Measurements from ENCODE around the gene SCAF11.
A peak's percentile ranks its signal among the peaks of the same experiment; 100 is the strongest.
"Not testable (repeated sequence)": the region's sequence is repeated elsewhere in the genome, so short reads cannot be mapped to it uniquely, and the experiment has no call there.

The SCAF11 gene

DNA sequence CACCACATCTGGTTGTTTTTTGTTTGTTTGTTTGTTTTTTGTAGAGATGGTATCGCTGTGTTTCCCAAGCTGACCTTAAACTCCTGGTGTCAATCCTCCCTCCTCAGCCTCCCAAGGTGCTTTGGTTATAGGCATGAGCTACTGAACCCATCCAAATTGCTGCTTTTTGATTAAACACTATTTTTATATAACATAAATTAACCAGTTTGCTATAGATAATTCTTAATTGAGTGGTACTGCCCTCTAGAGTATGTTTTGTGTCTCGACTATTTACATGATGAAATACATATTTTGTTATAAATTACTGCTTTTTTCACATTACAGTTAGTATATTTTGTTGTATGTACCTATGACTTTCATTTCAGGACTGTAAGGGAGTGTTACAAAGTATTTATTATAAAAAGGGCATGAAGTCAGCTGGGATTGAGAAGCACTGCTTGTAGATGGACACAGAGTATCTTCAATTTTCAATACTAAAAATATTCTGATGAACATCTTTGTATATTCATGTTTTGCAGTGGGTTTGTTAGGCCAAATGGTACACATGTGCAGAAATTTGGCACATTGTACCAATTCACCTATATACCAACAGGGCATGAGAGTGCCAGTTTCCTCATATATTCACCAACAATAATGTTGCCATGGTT lies 14.9 kb upstream of the SCAF11 start:
- peak; percentile 23 for DNase-seq (ENCODE audit: low read depth)

GRCh38 chr12:46004715-46005114 lies 14.3 kb upstream of the SCAF11 start:
- TF ChIP-seq, protein P1, sequence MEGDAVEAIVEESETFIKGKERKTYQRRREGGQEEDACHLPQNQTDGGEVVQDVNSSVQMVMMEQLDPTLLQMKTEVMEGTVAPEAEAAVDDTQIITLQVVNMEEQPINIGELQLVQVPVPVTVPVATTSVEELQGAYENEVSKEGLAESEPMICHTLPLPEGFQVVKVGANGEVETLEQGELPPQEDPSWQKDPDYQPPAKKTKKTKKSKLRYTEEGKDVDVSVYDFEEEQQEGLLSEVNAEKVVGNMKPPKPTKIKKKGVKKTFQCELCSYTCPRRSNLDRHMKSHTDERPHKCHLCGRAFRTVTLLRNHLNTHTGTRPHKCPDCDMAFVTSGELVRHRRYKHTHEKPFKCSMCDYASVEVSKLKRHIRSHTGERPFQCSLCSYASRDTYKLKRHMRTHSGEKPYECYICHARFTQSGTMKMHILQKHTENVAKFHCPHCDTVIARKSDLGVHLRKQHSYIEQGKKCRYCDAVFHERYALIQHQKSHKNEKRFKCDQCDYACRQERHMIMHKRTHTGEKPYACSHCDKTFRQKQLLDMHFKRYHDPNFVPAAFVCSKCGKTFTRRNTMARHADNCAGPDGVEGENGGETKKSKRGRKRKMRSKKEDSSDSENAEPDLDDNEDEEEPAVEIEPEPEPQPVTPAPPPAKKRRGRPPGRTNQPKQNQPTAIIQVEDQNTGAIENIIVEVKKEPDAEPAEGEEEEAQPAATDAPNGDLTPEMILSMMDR (conservative IDR thresholded peaks at IDR 0.05; ENCODE audit: low read length) = no peak
- no peak overlapping the region for H3K4me3 ChIP-seq (ENCODE audit: low read length)
- no peak for DNase-seq (ENCODE audit: low read depth)

More for the DNA sequence above, 14.9 kb upstream of the SCAF11 start:
- no peak overlapping the region for H3K4me3 ChIP-seq (ENCODE audit: low read length)
- TF ChIP-seq, protein P1 (conservative IDR thresholded peaks at IDR 0.05; ENCODE audit: low read length) = peak; percentile 56

GRCh38 chr12:46000076-46000475 lies 9.7 kb upstream of the SCAF11 start:
- not testable (repeated sequence) for H3K4me3 ChIP-seq (ENCODE audit: low read length); DNase-seq (ENCODE audit: low read depth)

DNA sequence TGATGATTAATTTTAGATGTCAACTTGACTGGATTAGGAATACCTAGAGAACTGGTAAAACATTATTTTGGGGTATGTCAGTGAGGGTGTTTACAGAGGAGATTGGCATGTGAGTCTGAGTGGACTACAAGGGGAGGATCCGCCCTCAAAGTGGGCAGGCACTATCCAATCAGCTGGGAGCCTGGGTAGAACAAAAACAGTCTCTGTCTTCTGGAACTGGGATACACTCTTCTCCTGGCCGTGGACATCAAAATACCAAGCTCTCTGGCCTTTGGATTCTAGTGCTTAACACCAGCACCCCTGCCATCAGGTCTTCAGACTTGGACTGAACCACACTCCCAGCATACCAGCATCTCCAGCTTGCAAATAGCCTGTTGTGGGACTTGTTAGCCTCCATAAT lies 4.4 kb upstream of the SCAF11 start:
- TF ChIP-seq, protein P1 (conservative IDR thresholded peaks at IDR 0.05; ENCODE audit: low read length) = no peak
- DNase-seq (ENCODE audit: low read depth) = no peak
- H3K4me3 ChIP-seq (ENCODE audit: low read length) = no peak overlapping the region

- TF ChIP-seq, protein P1 (conservative IDR thresholded peaks at IDR 0.05; ENCODE audit: low read length) = no peak
- DNase-seq (ENCODE audit: low read depth) = peak; percentile 61
- H3K4me3 ChIP-seq (ENCODE audit: low read length) = peak overlapping the region; percentile 71
These were observed 1.2 kb upstream of the SCAF11 start for GRCh38 chr12:45991284-45992249.

DNA sequence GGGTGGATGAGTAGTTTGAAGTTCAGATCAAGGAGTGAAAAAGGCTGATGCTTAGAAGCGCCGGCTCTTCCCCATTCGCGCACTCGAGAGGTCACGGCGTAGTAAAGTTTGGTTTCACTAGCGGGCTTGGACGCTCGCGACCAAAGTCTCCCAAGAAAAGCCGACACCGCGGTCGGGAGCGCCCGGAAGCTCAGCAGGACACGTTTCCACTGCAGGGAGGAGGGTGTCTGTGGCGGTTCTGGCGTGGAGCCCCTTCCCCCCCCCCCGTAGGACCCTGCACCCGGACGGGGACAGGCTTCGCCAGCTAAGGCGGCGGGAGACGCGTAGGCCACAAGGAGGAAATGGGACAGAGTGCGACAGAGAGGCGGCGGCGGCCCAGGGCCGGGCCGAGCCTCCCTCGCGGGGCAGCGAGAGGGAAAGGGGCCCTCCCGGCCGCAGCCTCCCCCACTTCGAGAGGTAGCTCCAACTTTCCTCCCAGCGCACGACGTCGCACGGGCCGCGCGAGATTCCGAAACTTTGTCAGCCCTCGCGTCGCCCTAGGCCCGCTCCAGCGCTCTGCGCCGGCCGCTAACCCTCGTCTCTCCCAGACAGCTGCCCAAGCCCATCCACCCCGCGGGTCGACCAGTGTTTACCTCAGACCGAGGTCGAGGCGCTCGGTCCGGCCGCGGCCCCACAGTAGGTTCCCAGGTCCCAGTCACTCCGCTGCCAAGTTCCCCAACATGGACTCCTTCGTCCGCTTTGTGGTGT lies 480 bp downstream of the SCAF11 start:
- H3K4me3 ChIP-seq (ENCODE audit: low read length) = peak overlapping the region; percentile 87
- DNase-seq (ENCODE audit: low read depth) = peak; percentile 52
- TF ChIP-seq, protein P1 (conservative IDR thresholded peaks at IDR 0.05; ENCODE audit: low read length) = no peak

DNA sequence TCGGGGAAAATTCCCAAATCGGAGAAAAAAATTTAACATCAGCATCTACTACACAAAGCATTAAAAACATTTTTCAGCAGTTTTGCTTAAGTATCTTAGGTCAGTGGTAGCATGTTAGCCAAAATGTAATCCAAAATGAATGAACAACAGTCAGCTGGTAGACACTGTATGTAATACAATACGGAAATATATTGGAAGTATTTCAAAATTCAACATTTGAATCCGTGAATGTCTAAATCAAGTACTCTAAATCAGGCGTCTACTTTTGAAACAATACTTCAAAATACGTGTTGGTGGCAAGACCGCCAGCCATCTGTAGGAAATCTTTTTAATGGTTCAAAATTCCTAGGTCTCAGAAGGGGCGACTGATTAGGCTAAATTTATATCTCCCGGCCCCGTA lies 1.1 kb downstream of the SCAF11 start:
- peak overlapping the region; percentile 87 for H3K4me3 ChIP-seq (ENCODE audit: low read length)
- TF ChIP-seq, protein P1 (conservative IDR thresholded peaks at IDR 0.05; ENCODE audit: low read length) = no peak
- DNase-seq (ENCODE audit: low read depth) = no peak
